ENCODE data around the gene SORL1. TPM values are rescaled to one million over a fixed set of nuclear protein-coding genes. Genes with fewer than 3 reads are reported as not detected.

Gene SORL1
- total and polyA plus RNA-seq, 2 of the 13 experiments (the other 11 are each of a cell fraction or from before 2014, with no cell fraction given), result 21.3 to 148 TPM

DNA sequence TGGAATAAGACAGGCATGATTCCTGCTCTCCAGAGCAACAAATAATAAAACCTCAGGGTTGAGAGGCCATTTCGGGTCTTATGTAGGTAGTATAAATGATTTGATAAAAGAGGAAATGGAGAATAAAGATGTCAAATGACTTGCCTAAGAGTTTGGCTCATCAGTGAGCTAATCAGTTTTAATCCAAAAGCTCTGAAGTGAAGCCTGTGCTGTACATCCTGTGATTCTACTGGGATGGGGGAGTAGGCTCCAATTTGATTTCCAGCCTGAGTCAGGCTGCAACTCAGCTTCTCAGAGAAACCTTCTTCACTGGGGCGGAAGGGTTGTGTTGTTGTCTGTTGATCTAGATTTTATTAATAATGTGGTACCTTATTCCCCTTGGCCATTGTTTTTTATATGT, 192.9 kb downstream of the SORL1 start:
- ATAC-seq, result no peak
- intact Hi-C loops (cut with micrococcal nuclease; ENCODE audit: unreplicated experiment), result no loop called here
- in situ Hi-C loops (cut with HindIII; ENCODE audit: extremely low pct_ligation_motif_present, low pct_unique_long_range_greater_than_20kb), result no loop called here
- Histone ChIP-seq H3K9me3 (ENCODE audit: low read length) (no peaks in the 10 kb centered on the region), H4K20me1 (ENCODE audit: insufficient read depth, low read length) (no peaks in the 10 kb centered on the region), H3K4me1 (ENCODE audit: insufficient read depth, low read length) (peaks cover 7% of the 10 kb centered on the region; the same call in 1 of the 2 replicates), H2AFZ (ENCODE audit: low read length) (no peak overlapping the region), H3K4me2 (ENCODE audit: low read depth, low read length) (no peak overlapping the region), H3K27me3 (ENCODE audit: control insufficient read depth in 1 of 2, insufficient read depth in 2 of 2, low read length in 2 of 2) (no peaks in the 10 kb centered on the region), H3K4me3 (replicated peaks in 1 of 3; ENCODE audit: insufficient read depth in 1 of 3, low read depth in 2 of 3, low read length in 3 of 3) (no peak overlapping the region), H3K27ac (ENCODE audit: extremely low read length, insufficient read depth, low read length) (no peak overlapping the region), H3K79me2 (ENCODE audit: insufficient read depth, low read length) (no peaks in the 10 kb centered on the region), H3K9ac (ENCODE audit: insufficient read depth, low read depth, low read length) (no peak overlapping the region), H3K36me3 (replicated peaks in 1 of 2; ENCODE audit: control insufficient read depth in 1 of 2, insufficient read depth in 2 of 2, low read length in 2 of 2) (no peaks in the 10 kb centered on the region)
- 52% methylated on average over 2 of the region's 2 CpGs for WGBS (ENCODE audit: low lambda C conversion rate)
- ChIA-PET CTCF (ENCODE audit: low intra/inter-chr PET ratio, low total read pairs) (no interaction called here), POLR2A (no interaction called here)
- BruUV-seq (replicated peaks), result no TSS peak
- no peak for FAIRE-seq
- TF ChIP-seq, protein P1, sequence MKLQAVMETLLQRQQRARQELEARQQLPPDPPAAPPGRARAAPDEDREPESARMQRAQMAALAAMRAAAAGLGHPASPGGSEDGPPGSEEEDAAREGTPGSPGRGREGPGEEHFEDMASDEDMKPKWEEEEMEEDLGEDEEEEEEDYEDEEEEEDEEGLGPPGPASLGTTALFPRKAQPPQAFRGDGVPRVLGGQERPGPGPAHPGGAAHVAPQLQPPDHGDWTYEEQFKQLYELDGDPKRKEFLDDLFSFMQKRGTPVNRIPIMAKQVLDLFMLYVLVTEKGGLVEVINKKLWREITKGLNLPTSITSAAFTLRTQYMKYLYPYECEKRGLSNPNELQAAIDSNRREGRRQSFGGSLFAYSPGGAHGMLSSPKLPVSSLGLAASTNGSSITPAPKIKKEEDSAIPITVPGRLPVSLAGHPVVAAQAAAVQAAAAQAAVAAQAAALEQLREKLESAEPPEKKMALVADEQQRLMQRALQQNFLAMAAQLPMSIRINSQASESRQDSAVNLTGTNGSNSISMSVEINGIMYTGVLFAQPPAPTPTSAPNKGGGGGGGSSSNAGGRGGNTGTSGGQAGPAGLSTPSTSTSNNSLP (IDR thresholded peaks at IDR 0.05; ENCODE audit: low read depth, low read length), result no peak
- no peak for TF ChIP-seq HNRNPH1 (optimal IDR thresholded peaks at IDR 0.05; ENCODE audit: low read depth, low read length)
- no peak for DNase-seq (ENCODE audit: low spot score)

DNA sequence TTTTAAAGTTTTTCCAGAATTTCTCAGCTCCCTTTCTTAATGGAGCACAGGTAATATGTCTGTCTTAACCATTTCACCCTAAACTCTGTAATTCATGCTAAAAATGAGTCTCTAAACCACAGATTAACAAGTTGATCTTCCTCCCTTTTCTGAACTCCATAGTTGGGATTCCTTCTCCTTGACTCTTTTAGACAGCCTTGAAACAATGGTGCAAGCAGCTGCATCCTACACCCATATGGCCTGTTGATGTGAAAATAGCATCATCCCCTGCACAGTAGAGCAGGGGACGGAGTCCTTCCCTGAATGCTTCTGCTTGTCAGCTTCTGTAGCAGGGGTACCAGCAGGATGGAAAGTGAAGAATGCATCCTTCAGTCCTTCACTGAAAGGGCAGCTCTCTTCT, 193.5 kb downstream of the SORL1 start:
- FAIRE-seq, result no peak
- in situ Hi-C loops (cut with HindIII; ENCODE audit: extremely low pct_ligation_motif_present, low pct_unique_long_range_greater_than_20kb) (no loop called here), intact Hi-C loops (cut with micrococcal nuclease; ENCODE audit: unreplicated experiment) (no loop called here)
- Histone ChIP-seq H3K9me3 (ENCODE audit: low read length) (no peaks in the 10 kb centered on the region), H2AFZ (ENCODE audit: low read length) (no peak overlapping the region), H3K27me3 (ENCODE audit: control insufficient read depth in 1 of 2, insufficient read depth in 2 of 2, low read length in 2 of 2) (peaks cover 0 to 4% of the 10 kb centered on the region in 2 experiments; a peak in 1 of 5 replicates), H3K4me2 (ENCODE audit: low read depth, low read length) (no peak overlapping the region), H3K4me1 (ENCODE audit: insufficient read depth, low read length) (peaks cover 9% of the 10 kb centered on the region; the same call in 1 of the 2 replicates), H3K9ac (ENCODE audit: insufficient read depth, low read depth, low read length) (no peak overlapping the region), H3K27ac (ENCODE audit: extremely low read length, insufficient read depth, low read length) (no peak overlapping the region), H3K4me3 (replicated peaks in 1 of 3; ENCODE audit: insufficient read depth in 1 of 3, low read depth in 2 of 3, low read length in 3 of 3) (no peak overlapping the region), H3K79me2 (ENCODE audit: insufficient read depth, low read length) (no peaks in the 10 kb centered on the region), H4K20me1 (ENCODE audit: insufficient read depth, low read length) (no peaks in the 10 kb centered on the region), H3K36me3 (replicated peaks in 1 of 2; ENCODE audit: control insufficient read depth in 1 of 2, insufficient read depth in 2 of 2, low read length in 2 of 2) (no peaks in the 10 kb centered on the region)
- no peak for ATAC-seq
- BruUV-seq (replicated peaks), result no TSS peak
- 92% methylated on average over 1 of the region's 1 CpG for WGBS (ENCODE audit: low lambda C conversion rate)
- CTCF ChIA-PET (ENCODE audit: low intra/inter-chr PET ratio, low total read pairs), result no interaction called here
- POLR2A ChIA-PET, result no interaction called here
- DNase-seq (ENCODE audit: low spot score), result no peak
- TF ChIP-seq MIXL1 (CRISPR knock-in tag; IDR thresholded peaks at IDR 0.05), result no peak
- TF ChIP-seq, protein P2, sequence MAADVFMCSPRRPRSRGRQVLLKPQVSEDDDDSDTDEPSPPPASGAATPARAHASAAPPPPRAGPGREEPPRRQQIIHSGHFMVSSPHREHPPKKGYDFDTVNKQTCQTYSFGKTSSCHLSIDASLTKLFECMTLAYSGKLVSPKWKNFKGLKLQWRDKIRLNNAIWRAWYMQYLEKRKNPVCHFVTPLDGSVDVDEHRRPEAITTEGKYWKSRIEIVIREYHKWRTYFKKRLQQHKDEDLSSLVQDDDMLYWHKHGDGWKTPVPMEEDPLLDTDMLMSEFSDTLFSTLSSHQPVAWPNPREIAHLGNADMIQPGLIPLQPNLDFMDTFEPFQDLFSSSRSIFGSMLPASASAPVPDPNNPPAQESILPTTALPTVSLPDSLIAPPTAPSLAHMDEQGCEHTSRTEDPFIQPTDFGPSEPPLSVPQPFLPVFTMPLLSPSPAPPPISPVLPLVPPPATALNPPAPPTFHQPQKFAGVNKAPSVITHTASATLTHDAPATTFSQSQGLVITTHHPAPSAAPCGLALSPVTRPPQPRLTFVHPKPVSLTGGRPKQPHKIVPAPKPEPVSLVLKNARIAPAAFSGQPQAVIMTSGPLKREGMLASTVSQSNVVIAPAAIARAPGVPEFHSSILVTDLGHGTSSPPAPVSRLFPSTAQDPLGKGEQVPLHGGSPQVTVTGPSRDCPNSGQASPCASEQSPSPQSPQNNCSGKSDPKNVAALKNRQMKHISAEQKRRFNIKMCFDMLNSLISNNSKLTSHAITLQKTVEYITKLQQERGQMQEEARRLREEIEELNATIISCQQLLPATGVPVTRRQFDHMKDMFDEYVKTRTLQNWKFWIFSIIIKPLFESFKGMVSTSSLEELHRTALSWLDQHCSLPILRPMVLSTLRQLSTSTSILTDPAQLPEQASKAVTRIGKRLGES (CRISPR knock-in tag; IDR thresholded peaks at IDR 0.05; ENCODE audit: borderline replicate concordance), result no peak
- TF ChIP-seq, protein P3, sequence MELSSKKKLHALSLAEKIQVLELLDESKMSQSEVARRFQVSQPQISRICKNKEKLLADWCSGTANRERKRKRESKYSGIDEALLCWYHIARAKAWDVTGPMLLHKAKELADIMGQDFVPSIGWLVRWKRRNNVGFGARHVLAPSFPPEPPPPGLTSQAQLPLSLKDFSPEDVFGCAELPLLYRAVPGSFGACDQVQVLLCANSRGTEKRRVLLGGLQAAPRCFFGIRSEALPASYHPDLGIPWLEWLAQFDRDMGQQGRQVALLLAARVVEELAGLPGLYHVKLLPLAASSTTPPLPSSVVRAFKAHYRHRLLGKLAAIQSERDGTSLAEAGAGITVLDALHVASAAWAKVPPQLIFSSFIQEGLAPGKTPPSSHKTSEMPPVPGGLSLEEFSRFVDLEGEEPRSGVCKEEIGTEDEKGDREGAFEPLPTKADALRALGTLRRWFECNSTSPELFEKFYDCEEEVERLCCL (CRISPR knock-in tag; IDR thresholded peaks at IDR 0.05; ENCODE audit: borderline replicate concordance), result no peak
- TF ChIP-seq ZNF605 (CRISPR knock-in tag; IDR thresholded peaks at IDR 0.05), result no peak
- TF ChIP-seq HOXA5 (CRISPR knock-in tag; IDR thresholded peaks at IDR 0.05), result no peak
- no peak for TF ChIP-seq ZNF251 (CRISPR knock-in tag; IDR thresholded peaks at IDR 0.05)
- TF ChIP-seq ZNF331 (CRISPR knock-in tag; IDR thresholded peaks at IDR 0.05), result no peak
- no peak for TF ChIP-seq NCOA2 (CRISPR knock-in tag; IDR thresholded peaks at IDR 0.05)

Measured in HepG2 (cell line).